GM23248 (cell line): Measurements from ENCODE around the gene CLCN4.

Experiments used
- EZH2 ChIP-seq: fragments of 200-600 bp; sonication (generic); IDR thresholded peaks from 2 replicates; pipeline ENCODE4 v1.6.1; 2018; ENCODE audit warnings: antibody characterized with exemption, mild to moderate bottlenecking; ENCODE audit not compliant: insufficient read depth, poor library complexity, severe bottlenecking
- EZH2phosphoT487 ChIP-seq: fragments of 200-600 bp; sonication (generic); IDR thresholded peaks from 2 replicates; pipeline ENCODE4 v1.6.1; 2018; ENCODE audit warnings: antibody characterized with exemption, moderate library complexity, mild to moderate bottlenecking, low read depth; ENCODE audit not compliant: insufficient read depth

- TF ChIP-seq EZH2, result no peak
- no peak for TF ChIP-seq EZH2phosphoT487
Measured at GRCh38 chrX:10233696-10234095, 76.9 kb downstream of the CLCN4 start.
